ENCODE results near the gene PROSER2. TPM values are rescaled to one million over a fixed set of nuclear protein-coding genes. Genes with fewer than 3 reads are reported as not detected.

The PROSER2 gene
- total RNA-seq, 1 donor from 2014 or later: 7.1 TPM

- DNase-seq (ENCODE audit: extremely low spot score, unreplicated experiment): no peak
- Mint-ChIP-seq H3K4me3 (ENCODE audit: unreplicated experiment) (no peak overlapping the region), H3K27me3 (ENCODE audit: unreplicated experiment) (peaks cover 16% of the 10 kb centered on the region), H3K36me3 (ENCODE audit: unreplicated experiment) (no peaks in the 10 kb centered on the region), H3K27ac (ENCODE audit: unreplicated experiment) (no peak overlapping the region), H3K4me1 (ENCODE audit: unreplicated experiment) (peaks cover 11% of the 10 kb centered on the region), H3K9me3 (ENCODE audit: unreplicated experiment) (no peaks in the 10 kb centered on the region)
- TF ChIP-seq CTCF (IDR thresholded peaks at IDR 0.05): no peak
These were observed 14.3 kb upstream of the PROSER2 start for GRCh38 chr10:11808808-11809207.

- TF ChIP-seq CTCF (IDR thresholded peaks at IDR 0.05): no peak
- H3K4me3 Mint-ChIP-seq (ENCODE audit: unreplicated experiment): no peak overlapping the region
- no peaks in the 10 kb centered on the region for H3K36me3 Mint-ChIP-seq (ENCODE audit: unreplicated experiment)
- DNase-seq (ENCODE audit: extremely low spot score, unreplicated experiment): no peak
- H3K27me3 Mint-ChIP-seq (ENCODE audit: unreplicated experiment): peaks cover 16% of the 10 kb centered on the region
- peaks cover 11% of the 10 kb centered on the region for H3K4me1 Mint-ChIP-seq (ENCODE audit: unreplicated experiment)
- H3K9me3 Mint-ChIP-seq (ENCODE audit: unreplicated experiment): no peaks in the 10 kb centered on the region
- H3K27ac Mint-ChIP-seq (ENCODE audit: unreplicated experiment): no peak overlapping the region
These were observed 12.8 kb upstream of the PROSER2 start for GRCh38 chr10:11810313-11810766.

GRCh38 chr10:11810973-11811372, 12.2 kb upstream of the PROSER2 start:
- Mint-ChIP-seq H3K4me3 (ENCODE audit: unreplicated experiment) (no peak overlapping the region), H3K27ac (ENCODE audit: unreplicated experiment) (no peak overlapping the region), H3K9me3 (ENCODE audit: unreplicated experiment) (no peaks in the 10 kb centered on the region), H3K36me3 (ENCODE audit: unreplicated experiment) (no peaks in the 10 kb centered on the region), H3K4me1 (ENCODE audit: unreplicated experiment) (peaks cover 11% of the 10 kb centered on the region), H3K27me3 (ENCODE audit: unreplicated experiment) (peaks cover 16% of the 10 kb centered on the region)
- no peak for DNase-seq (ENCODE audit: extremely low spot score, unreplicated experiment)
- no peak for TF ChIP-seq CTCF (IDR thresholded peaks at IDR 0.05)

GRCh38 chr10:11813177-11813576, 10.0 kb upstream of the PROSER2 start:
- TF ChIP-seq CTCF (IDR thresholded peaks at IDR 0.05): no peak
- Mint-ChIP-seq H3K36me3 (ENCODE audit: unreplicated experiment) (no peaks in the 10 kb centered on the region), H3K27me3 (ENCODE audit: unreplicated experiment) (peaks cover 7% of the 10 kb centered on the region), H3K4me1 (ENCODE audit: unreplicated experiment) (peaks cover 11% of the 10 kb centered on the region), H3K4me3 (ENCODE audit: unreplicated experiment) (no peak overlapping the region), H3K9me3 (ENCODE audit: unreplicated experiment) (no peaks in the 10 kb centered on the region), H3K27ac (ENCODE audit: unreplicated experiment) (no peak overlapping the region)
- no peak for DNase-seq (ENCODE audit: extremely low spot score, unreplicated experiment)

DNA sequence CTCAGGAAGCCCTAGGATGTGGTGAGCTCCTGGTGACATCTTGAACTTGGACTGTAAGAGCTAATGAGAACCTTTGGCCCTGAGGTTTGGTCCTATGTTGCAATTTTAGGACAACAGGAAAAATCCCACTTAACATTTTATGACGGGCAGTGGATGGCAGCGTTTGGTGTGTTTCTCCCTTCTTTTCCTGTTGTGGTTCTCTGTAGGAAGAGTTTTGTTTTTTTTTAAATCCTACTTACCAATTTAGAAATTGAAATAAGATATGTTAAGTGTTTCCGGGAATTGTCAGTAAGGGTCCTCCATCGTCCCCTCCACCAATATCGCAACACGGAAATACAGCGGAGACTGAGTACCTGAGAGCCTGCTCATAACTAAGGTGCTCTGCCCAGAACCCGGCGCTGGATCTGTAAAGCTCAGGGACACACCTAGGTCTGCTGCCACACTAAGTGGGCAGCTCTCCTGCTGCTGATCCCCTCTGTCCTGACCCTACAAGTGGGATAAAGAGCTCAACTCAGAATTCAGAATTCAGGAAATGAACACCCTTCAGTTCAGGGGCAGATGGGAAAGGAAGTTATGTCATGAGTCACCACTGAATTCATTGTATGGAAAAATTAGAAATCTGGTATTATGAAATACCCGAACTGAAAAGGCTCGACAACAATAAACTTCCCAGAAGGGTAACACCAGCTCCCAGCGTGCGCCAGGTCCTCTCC, 9.1 kb upstream of the PROSER2 start:
- Mint-ChIP-seq H3K27me3 (ENCODE audit: unreplicated experiment) (peaks cover 4% of the 10 kb centered on the region), H3K4me3 (ENCODE audit: unreplicated experiment) (no peak overlapping the region), H3K27ac (ENCODE audit: unreplicated experiment) (no peak overlapping the region), H3K36me3 (ENCODE audit: unreplicated experiment) (no peaks in the 10 kb centered on the region), H3K4me1 (ENCODE audit: unreplicated experiment) (peaks cover 11% of the 10 kb centered on the region), H3K9me3 (ENCODE audit: unreplicated experiment) (no peaks in the 10 kb centered on the region)
- TF ChIP-seq CTCF (IDR thresholded peaks at IDR 0.05): no peak
- no peak for DNase-seq (ENCODE audit: extremely low spot score, unreplicated experiment)

All from osteocyte (in vitro differentiated cells).